Body of pancreas (tissue), 4 donors: ENCODE measurements around the gene SLC5A9. TPM values are rescaled to one million over a fixed set of nuclear protein-coding genes. Genes with fewer than 3 reads are reported as not detected.

Experiments used
- ATAC-seq: fragments of 150-250 bp; one replicate; pipeline ENCODE4 v1.9.1; 2016
- DNase-seq, 4 donors: peaks; one replicate each; pipeline ENCODE4 v3.0.0-alpha.2; 2019
- H3K27ac ChIP-seq, 4 donors: fragments of 200-600 bp; sonication (generic); 1 replicate in 3 of 4; 2 replicates in 1 of 4; pipeline versions ENCODE4 v1.5.1 to v1.6.1; 2016 to 2019; ENCODE audit warnings: mild to moderate bottlenecking in 1 of 4, mixed read lengths in 1 of 4, moderate library complexity in 1 of 4
- H3K27me3 ChIP-seq, 2 donors: fragments of 200-600 bp; sonication (generic); one replicate each; pipeline ENCODE4 v1.6.0; 2016; ENCODE audit warnings: mild to moderate bottlenecking in 1 of 2
- H3K36me3 ChIP-seq, 2 donors: fragments of 200-600 bp; sonication (generic); replicated peaks in 1 of 2; 2 replicates each; pipeline ENCODE4 v1.5.1; 2016; ENCODE audit warnings: low read depth in 2 of 2; ENCODE audit not compliant: insufficient read depth in 1 of 2
- H3K4me1 ChIP-seq: fragments of 200-600 bp; sonication (generic); one replicate; pipeline ENCODE4 v1.6.0; 2016
- H3K4me3 ChIP-seq, 2 donors: fragments of 200-600 bp; sonication (generic); 1 replicate in 1 of 2; 2 replicates in 1 of 2; pipeline ENCODE4 v1.5.1; 2016 to 2019
- H3K9me3 ChIP-seq, 3 donors: fragments of 200-600 bp; sonication (generic); 1 replicate in 2 of 3; 2 replicates in 1 of 3; pipeline ENCODE4 v1.5.1; 2016
- POLR2A ChIP-seq, 3 donors: fragments of 450-650 bp; IDR thresholded peaks; one replicate each; pipeline ENCODE4 v1.6.1; 2016; ENCODE audit warnings: antibody characterized with exemption in 3 of 3, mild to moderate bottlenecking in 2 of 3
- WGBS, 2 donors: methylation state at CpG; one replicate each; pipeline ENCODE4 v1.1.5; 2017; 5-methylcytosine and 5-hydroxymethylcytosine counted together
- intact Hi-C: fragments of 100-400 bp; cut with DNase I; formaldehyde crosslinking; loops from one replicate; pipeline ENCODE4 v1.15.1; 2023
- total RNA-seq, 2 donors: library from RNA; depleted of rRNA; stranded (reverse); fragments of >200 nt; gene quantifications; one replicate each; pipeline ENCODE4 v1.1.0, GENCODE V29; 2016
- TF ChIP-seq, protein P1 (sequence below), 7 experiments: fragments of 450-650 bp in 4 of 7; fragments of 200-600 bp in 3 of 7; sonication (generic) in 3 of 7; IDR thresholded peaks; one replicate each; pipeline ENCODE4 v1.5.1; 2016 to 2019; ENCODE audit warnings: antibody characterized with exemption in 7 of 7

SLC5A9 gene
- total RNA-seq, 2 donors from 2014 or later = 3.3 to 5.2 TPM

DNA sequence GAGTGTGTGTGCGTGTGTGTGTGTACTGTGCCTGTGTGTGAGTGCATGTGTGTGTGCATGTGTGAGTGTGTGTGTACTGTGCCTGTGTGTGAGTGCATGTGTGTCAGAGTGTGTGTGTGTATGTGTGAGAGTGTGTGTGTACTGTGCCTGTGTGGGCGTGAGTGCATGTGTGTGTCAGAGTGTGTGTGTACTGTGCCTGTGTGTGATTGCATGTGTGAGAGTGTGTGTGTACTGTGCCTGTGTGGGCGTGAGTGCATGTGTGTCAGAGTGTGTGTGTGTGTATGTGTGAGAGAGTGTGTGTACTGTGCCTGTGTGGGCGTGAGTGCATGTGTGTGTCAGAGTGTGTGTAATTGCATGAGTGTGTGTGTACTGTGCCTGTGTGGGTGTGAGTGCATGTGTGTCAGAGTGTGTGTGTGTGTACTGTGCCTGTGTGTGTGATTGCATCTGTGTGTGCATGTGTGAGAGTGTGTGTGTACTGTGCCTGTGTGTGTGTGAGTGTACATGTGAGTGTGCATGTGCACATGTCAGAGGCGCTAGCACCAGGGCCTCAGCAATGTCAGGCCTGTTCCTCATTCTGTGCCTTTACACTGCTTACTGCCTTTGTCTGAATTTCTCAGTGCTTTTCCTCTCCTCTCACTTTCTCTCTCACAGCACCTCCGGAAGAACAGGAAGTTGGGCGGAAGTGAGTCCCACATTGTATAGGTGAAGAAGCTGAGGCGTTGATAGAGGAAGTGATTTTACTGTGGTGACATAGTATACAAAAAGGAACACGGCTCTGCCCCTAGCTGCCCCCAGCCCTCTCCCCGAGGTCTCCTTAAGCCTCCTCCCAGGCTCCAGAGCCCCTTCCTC lies 4.9 kb downstream of the SLC5A9 start:
- no peak overlapping the region for H3K27ac ChIP-seq
- 76 to 77% methylated on average over 10 of the region's 10 CpGs for WGBS, 2 donors
- no peak overlapping the region for H3K4me3 ChIP-seq
- no peaks in the 10 kb centered on the region for H3K9me3 ChIP-seq
- no peak for DNase-seq
- H3K4me1 ChIP-seq = peaks cover 10% of the 10 kb centered on the region
- no peak for TF ChIP-seq POLR2A (IDR thresholded peaks at IDR 0.05)
- TF ChIP-seq, protein P1, sequence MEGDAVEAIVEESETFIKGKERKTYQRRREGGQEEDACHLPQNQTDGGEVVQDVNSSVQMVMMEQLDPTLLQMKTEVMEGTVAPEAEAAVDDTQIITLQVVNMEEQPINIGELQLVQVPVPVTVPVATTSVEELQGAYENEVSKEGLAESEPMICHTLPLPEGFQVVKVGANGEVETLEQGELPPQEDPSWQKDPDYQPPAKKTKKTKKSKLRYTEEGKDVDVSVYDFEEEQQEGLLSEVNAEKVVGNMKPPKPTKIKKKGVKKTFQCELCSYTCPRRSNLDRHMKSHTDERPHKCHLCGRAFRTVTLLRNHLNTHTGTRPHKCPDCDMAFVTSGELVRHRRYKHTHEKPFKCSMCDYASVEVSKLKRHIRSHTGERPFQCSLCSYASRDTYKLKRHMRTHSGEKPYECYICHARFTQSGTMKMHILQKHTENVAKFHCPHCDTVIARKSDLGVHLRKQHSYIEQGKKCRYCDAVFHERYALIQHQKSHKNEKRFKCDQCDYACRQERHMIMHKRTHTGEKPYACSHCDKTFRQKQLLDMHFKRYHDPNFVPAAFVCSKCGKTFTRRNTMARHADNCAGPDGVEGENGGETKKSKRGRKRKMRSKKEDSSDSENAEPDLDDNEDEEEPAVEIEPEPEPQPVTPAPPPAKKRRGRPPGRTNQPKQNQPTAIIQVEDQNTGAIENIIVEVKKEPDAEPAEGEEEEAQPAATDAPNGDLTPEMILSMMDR (IDR thresholded peaks at IDR 0.05) = no peak
- ATAC-seq = no peak
- no peaks in the 10 kb centered on the region for H3K27me3 ChIP-seq
- intact Hi-C loops = no loop called here
- H3K36me3 ChIP-seq = no peaks in the 10 kb centered on the region

DNA sequence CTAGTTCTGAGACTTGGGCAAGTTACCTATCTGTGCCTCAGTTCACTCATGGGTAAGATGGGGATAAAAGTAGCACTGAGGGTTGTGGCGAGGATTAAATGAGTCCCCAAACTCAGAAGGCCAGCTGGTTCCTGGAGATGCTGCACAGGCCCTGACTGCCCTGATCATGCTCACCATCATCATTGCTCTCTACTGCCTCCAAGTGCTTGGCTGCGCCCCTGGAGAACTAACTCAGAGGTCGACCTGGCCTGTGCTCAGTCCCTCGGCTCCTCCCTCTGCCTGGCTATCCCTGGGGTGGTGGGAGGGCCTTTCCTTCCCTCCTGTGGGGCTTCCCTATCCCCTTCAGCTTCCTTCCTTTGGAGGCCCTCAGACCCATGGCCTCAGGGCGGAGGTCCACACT lies 5.6 kb downstream of the SLC5A9 start:
- no peak for TF ChIP-seq POLR2A (IDR thresholded peaks at IDR 0.05)
- TF ChIP-seq, protein P1 (IDR thresholded peaks at IDR 0.05) = peak in 1 of 7 experiments; percentile 9
- DNase-seq (no peak), ATAC-seq (no peak)
- WGBS, 2 donors = 59 to 63% methylated on average over 4 to 5 of the region's 5 CpGs
- H3K4me3 ChIP-seq = no peak overlapping the region
- no peak overlapping the region for H3K27ac ChIP-seq
- H3K4me1 ChIP-seq = peaks cover 3% of the 10 kb centered on the region
- intact Hi-C loops = no loop called here
- no peaks in the 10 kb centered on the region for H3K27me3 ChIP-seq
- H3K36me3 ChIP-seq = no peaks in the 10 kb centered on the region
- H3K9me3 ChIP-seq = no peaks in the 10 kb centered on the region

DNA sequence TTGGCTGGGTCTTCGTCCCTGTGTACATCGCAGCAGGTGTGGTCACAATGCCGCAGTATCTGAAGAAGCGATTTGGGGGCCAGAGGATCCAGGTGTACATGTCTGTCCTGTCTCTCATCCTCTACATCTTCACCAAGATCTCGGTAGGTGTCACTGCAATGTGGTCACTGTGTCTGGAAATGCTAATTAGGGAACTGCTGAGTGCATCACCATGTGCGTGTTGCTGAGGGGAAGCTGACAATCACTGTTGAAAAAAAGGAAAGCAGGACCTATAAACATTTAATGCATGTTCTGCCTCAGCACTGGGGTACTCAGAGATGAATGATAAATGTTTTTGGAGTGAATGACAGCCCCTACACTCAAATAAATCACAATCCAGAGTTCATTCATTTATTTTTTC lies 6.8 kb downstream of the SLC5A9 start:
- Histone ChIP-seq H3K27ac (no peak overlapping the region), H3K4me1 (no peaks in the 10 kb centered on the region), H3K9me3 (no peaks in the 10 kb centered on the region), H3K4me3 (no peak overlapping the region), H3K27me3 (no peaks in the 10 kb centered on the region), H3K36me3 (no peaks in the 10 kb centered on the region)
- no peak for DNase-seq
- no peak for ATAC-seq
- WGBS, 2 donors = 73 to 81% methylated on average over 6 of the region's 6 CpGs
- intact Hi-C loops = no loop called here
- TF ChIP-seq POLR2A (IDR thresholded peaks at IDR 0.05) = no peak
- TF ChIP-seq, protein P1 (IDR thresholded peaks at IDR 0.05) = no peak

DNA sequence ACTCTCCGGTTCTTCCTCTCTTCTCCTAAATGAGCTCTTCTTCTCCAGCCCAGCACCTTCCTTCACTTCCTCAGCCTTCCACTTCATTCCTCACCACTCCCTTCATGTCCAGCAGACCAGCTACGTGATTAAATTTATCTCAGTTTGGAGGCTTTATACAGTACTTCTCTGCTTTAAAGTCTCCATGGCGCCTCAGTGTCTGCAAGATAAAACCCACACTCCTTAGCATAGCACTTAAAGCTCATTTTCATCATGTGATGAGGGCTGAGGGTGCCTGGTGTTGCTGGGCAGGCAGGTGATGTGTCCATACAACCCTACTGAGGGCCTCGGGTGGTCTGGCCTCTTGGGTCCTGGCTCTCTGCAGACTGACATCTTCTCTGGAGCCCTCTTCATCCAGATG lies 7.7 kb downstream of the SLC5A9 start:
- Histone ChIP-seq H3K27me3 (no peaks in the 10 kb centered on the region), H3K4me3 (no peak overlapping the region), H3K36me3 (no peaks in the 10 kb centered on the region), H3K9me3 (no peaks in the 10 kb centered on the region), H3K4me1 (no peaks in the 10 kb centered on the region), H3K27ac (no peak overlapping the region)
- WGBS, 2 donors = 61 to 85% methylated on average over 4 of the region's 4 CpGs
- intact Hi-C loops = no loop called here
- TF ChIP-seq, protein P1 (IDR thresholded peaks at IDR 0.05) = no peak
- no peak for TF ChIP-seq POLR2A (IDR thresholded peaks at IDR 0.05)
- DNase-seq = no peak
- no peak for ATAC-seq

GRCh38 chr1:48232722-48233121 lies 10.2 kb downstream of the SLC5A9 start:
- H3K27ac ChIP-seq = no peak overlapping the region
- TF ChIP-seq POLR2A (IDR thresholded peaks at IDR 0.05) = no peak
- TF ChIP-seq, protein P1 (IDR thresholded peaks at IDR 0.05) = no peak
- 83 to 94% methylated on average over 1 of the region's 1 CpG for WGBS, 2 donors
- H3K27me3 ChIP-seq = no peaks in the 10 kb centered on the region
- DNase-seq (no peak), ATAC-seq (no peak)
- no peaks in the 10 kb centered on the region for H3K4me1 ChIP-seq
- no peaks in the 10 kb centered on the region for H3K9me3 ChIP-seq
- intact Hi-C loops = no loop called here
- H3K36me3 ChIP-seq = no peaks in the 10 kb centered on the region
- H3K4me3 ChIP-seq = no peak overlapping the region
